ENCODE results near the gene MAP3K14. TPM values are rescaled to one million over a fixed set of nuclear protein-coding genes. Genes with fewer than 3 reads are reported as not detected.

The MAP3K14 gene
- total RNA-seq, 3 donors from 2014 or later, result 16.6 to 27.9 (median 18.0) TPM

- Histone ChIP-seq H3K4me3 (no peak overlapping the region), H3K4me1 (ENCODE audit: low read depth) (no peaks in the 10 kb centered on the region), H3K36me3 (ENCODE audit: low read depth) (no peaks in the 10 kb centered on the region), H3K9me3 (no peaks in the 10 kb centered on the region)
- intact Hi-C loops (cut with DNase I, micrococcal nuclease), result no loop called here
- no peak for TF ChIP-seq CTCF (IDR thresholded peaks at IDR 0.05)
- no peak for ATAC-seq
- no peak for DNase-seq
These were observed 44.6 kb upstream of the MAP3K14 start for GRCh38 chr17:45361451-45361850.

- no peak for ATAC-seq
- H3K36me3 ChIP-seq (ENCODE audit: low read depth), result no peaks in the 10 kb centered on the region
- no peak for TF ChIP-seq CTCF (IDR thresholded peaks at IDR 0.05)
These were observed 40.7 kb upstream of the MAP3K14 start for GRCh38 chr17:45357364-45357997.

GRCh38 chr17:45355087-45355486, 38.3 kb upstream of the MAP3K14 start:
- Histone ChIP-seq H3K4me3 (no peak overlapping the region), H3K9me3 (no peaks in the 10 kb centered on the region), H3K4me1 (ENCODE audit: low read depth) (no peaks in the 10 kb centered on the region), H3K36me3 (ENCODE audit: low read depth) (no peaks in the 10 kb centered on the region)
- intact Hi-C loops (cut with DNase I, micrococcal nuclease), result no loop called here
- no peak for DNase-seq
- TF ChIP-seq CTCF (IDR thresholded peaks at IDR 0.05), result no peak
- no peak for ATAC-seq

More at GRCh38 chr17:45357364-45357997, 40.7 kb upstream of the MAP3K14 start:
- intact Hi-C loops (cut with DNase I, micrococcal nuclease), result no loop called here
- H3K4me1 ChIP-seq (ENCODE audit: low read depth), result no peaks in the 10 kb centered on the region
- H3K4me3 ChIP-seq, result no peak overlapping the region
- H3K9me3 ChIP-seq, result no peaks in the 10 kb centered on the region
- DNase-seq, result no peak

- intact Hi-C loops (cut with DNase I, micrococcal nuclease), result no loop called here
- no peaks in the 10 kb centered on the region for H3K36me3 ChIP-seq (ENCODE audit: low read depth)
- H3K9me3 ChIP-seq, result no peaks in the 10 kb centered on the region
- DNase-seq, result no peak
- peak; percentile 34 for ATAC-seq
- H3K4me1 ChIP-seq (ENCODE audit: low read depth), result no peaks in the 10 kb centered on the region
- no peak for TF ChIP-seq CTCF (IDR thresholded peaks at IDR 0.05)
- no peak overlapping the region for H3K4me3 ChIP-seq
These were observed 36.2 kb upstream of the MAP3K14 start for GRCh38 chr17:45353043-45353442.

GRCh38 chr17:45351831-45352230, 35.0 kb upstream of the MAP3K14 start:
- no peaks in the 10 kb centered on the region for H3K36me3 ChIP-seq (ENCODE audit: low read depth)
- DNase-seq (no peak), ATAC-seq (no peak)
- TF ChIP-seq CTCF (IDR thresholded peaks at IDR 0.05), result no peak
- H3K9me3 ChIP-seq, result no peaks in the 10 kb centered on the region
- intact Hi-C loops (cut with DNase I, micrococcal nuclease), result no loop called here
- no peak overlapping the region for H3K4me3 ChIP-seq
- H3K4me1 ChIP-seq (ENCODE audit: low read depth), result no peaks in the 10 kb centered on the region

GRCh38 chr17:45347444-45347843, 30.6 kb upstream of the MAP3K14 start:
- ATAC-seq (no peak), DNase-seq (no peak)
- H3K4me3 ChIP-seq, result no peak overlapping the region
- no peaks in the 10 kb centered on the region for H3K9me3 ChIP-seq
- intact Hi-C loops (cut with DNase I, micrococcal nuclease), result no loop called here
- TF ChIP-seq CTCF (IDR thresholded peaks at IDR 0.05), result no peak
- no peaks in the 10 kb centered on the region for H3K36me3 ChIP-seq (ENCODE audit: low read depth)
- H3K4me1 ChIP-seq (ENCODE audit: low read depth), result no peaks in the 10 kb centered on the region
